ENCODE measurements around the gene CREBBP.

GRCh38 chr16:3687792-3688191 is 192.7 kb downstream of the CREBBP start:
- no peak for TF ChIP-seq POLR2AphosphoS5 (IDR thresholded peaks at IDR 0.05; ENCODE audit: low read depth, low read length)
- no peak for TF ChIP-seq POLR2A (IDR thresholded peaks at IDR 0.05; ENCODE audit: low read depth, low read length)
